Islet of Langerhans (tissue), 1 donor: ENCODE results near the gene KDM4C.
"Not testable (repeated sequence)": the region's sequence is repeated elsewhere in the genome, so short reads cannot be mapped to it uniquely, and the experiment has no call there.

ENCODE experiments used
- FAIRE-seq: peaks from one replicate; lab custom pipeline; 2011; peaks lifted over from hg19 to GRCh38; lab: Jason Lieb, UNC

Gene KDM4C

GRCh38 chr9:6977761-6978160, 220.0 kb downstream of the KDM4C start:
- FAIRE-seq, result no peak

GRCh38 chr9:6978591-6978990, 220.8 kb downstream of the KDM4C start:
- no peak for FAIRE-seq

- no peak for FAIRE-seq
These were observed 227.3 kb downstream of the KDM4C start for GRCh38 chr9:6984941-6985578.

- FAIRE-seq, result no peak
These were observed 228.5 kb downstream of the KDM4C start for GRCh38 chr9:6986141-6986815.

GRCh38 chr9:6987381-6987780, 229.6 kb downstream of the KDM4C start:
- no peak for FAIRE-seq

GRCh38 chr9:6991418-6991817, 233.6 kb downstream of the KDM4C start:
- FAIRE-seq, result no peak

GRCh38 chr9:6996061-6996854, 238.5 kb downstream of the KDM4C start:
- no peak for FAIRE-seq

GRCh38 chr9:6997330-6997729, 239.6 kb downstream of the KDM4C start:
- no peak for FAIRE-seq

GRCh38 chr9:6999794-7000193, 242.0 kb downstream of the KDM4C start:
- peak; percentile 66 for FAIRE-seq

- no peak for FAIRE-seq
These were observed 243.8 kb downstream of the KDM4C start for GRCh38 chr9:7001571-7001970.

GRCh38 chr9:7003861-7004260, 246.1 kb downstream of the KDM4C start:
- FAIRE-seq, result no peak

- FAIRE-seq, result no peak
These were observed 248.6 kb downstream of the KDM4C start for GRCh38 chr9:7006417-7006816.

GRCh38 chr9:7008411-7008810, 250.6 kb downstream of the KDM4C start:
- no peak for FAIRE-seq

GRCh38 chr9:7009065-7009464, 251.3 kb downstream of the KDM4C start:
- peak; percentile 17 for FAIRE-seq

- no peak for FAIRE-seq
These were observed 253.8 kb downstream of the KDM4C start for GRCh38 chr9:7011395-7012067.

GRCh38 chr9:7027996-7028395, 270.2 kb downstream of the KDM4C start:
- no peak for FAIRE-seq

- no peak for FAIRE-seq
These were observed 270.8 kb downstream of the KDM4C start for GRCh38 chr9:7028591-7028990.

- not testable (repeated sequence) for FAIRE-seq
These were observed 273.2 kb downstream of the KDM4C start for GRCh38 chr9:7030943-7031342.

- FAIRE-seq, result no peak
These were observed 275.6 kb downstream of the KDM4C start for GRCh38 chr9:7033076-7034045.

- FAIRE-seq, result no peak
These were observed 279.4 kb downstream of the KDM4C start for GRCh38 chr9:7037176-7037575.

- FAIRE-seq, result no peak
These were observed 284.4 kb downstream of the KDM4C start for GRCh38 chr9:7042124-7042523.

- FAIRE-seq, result no peak
These were observed 287.6 kb downstream of the KDM4C start for GRCh38 chr9:7045361-7045760.
